IPS-18a (cell line): ENCODE results near the gene JAK2.
"Not testable (repeated sequence)": the region's sequence is repeated elsewhere in the genome, so short reads cannot be mapped to it uniquely, and the experiment has no call there.

Experiments used
- H3K27ac ChIP-seq: one replicate; pipeline ENCODE4 v1.5.1; 2013; ENCODE audit warnings: low read length
- H3K27me3 ChIP-seq: one replicate; pipeline ENCODE4 v1.6.1; 2013; ENCODE audit warnings: mild to moderate bottlenecking, low read length; ENCODE audit not compliant: control insufficient read depth, insufficient read depth
- H3K36me3 ChIP-seq: one replicate; pipeline ENCODE4 v1.6.1; 2013; ENCODE audit warnings: low read depth, low read length; ENCODE audit not compliant: control insufficient read depth
- H3K4me1 ChIP-seq: one replicate; pipeline ENCODE4 v1.6.1; 2013; ENCODE audit warnings: low read depth, low read length; ENCODE audit not compliant: control insufficient read depth
- H3K4me3 ChIP-seq: one replicate; pipeline ENCODE4 v1.5.1; 2013; ENCODE audit warnings: low read length
- H3K9ac ChIP-seq: one replicate; pipeline ENCODE4 v1.6.1; 2013; ENCODE audit warnings: mild to moderate bottlenecking, low read length, moderate library complexity
- H3K9me3 ChIP-seq: one replicate; pipeline ENCODE4 v1.6.1; 2013; ENCODE audit warnings: low read depth, low read length; ENCODE audit not compliant: control insufficient read depth

Gene JAK2

DNA sequence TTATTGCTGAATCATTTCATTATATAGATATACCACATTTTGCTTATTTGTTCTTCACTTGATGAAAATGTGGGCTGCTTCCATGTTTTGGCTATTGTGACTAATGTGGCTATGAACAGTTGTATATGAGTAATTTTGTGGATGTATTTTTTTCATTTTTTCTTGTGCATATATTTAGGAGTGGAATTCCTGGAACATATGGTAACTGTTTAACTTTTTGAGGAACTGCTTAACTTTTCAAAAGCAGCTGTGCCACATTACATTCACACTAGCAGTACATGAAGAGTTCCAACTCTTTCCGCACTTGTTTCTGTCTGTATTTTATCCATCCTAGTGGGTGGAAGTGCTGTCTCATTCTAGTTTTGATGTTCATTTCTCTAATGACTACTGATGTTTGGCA lies 67.8 kb downstream of the JAK2 start:
- Histone ChIP-seq H3K36me3 (no peaks in the 10 kb centered on the region), H3K4me3 (no peak overlapping the region), H3K27me3 (no peaks in the 10 kb centered on the region), H3K27ac (no peak overlapping the region), H3K9me3 (no peaks in the 10 kb centered on the region), H3K4me1 (no peaks in the 10 kb centered on the region), H3K9ac (no peak overlapping the region)

DNA sequence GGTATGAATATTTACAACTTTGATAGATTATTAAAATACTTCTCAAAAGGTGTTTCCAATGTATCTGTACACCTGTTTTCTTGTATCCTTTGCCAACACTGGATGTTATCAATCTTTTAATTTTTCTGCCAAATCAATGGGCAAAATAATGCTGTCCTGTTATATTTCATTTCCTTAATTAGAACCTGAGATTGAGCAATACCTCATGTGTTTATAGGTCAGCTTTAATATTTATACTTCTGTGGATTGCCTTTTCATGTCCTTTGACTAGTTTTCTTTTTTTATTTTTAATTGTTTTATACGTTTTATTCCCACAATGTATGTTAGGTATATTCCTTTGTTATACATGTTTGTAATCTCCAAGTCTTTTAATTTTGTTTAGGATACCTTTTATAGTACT lies 77.6 kb downstream of the JAK2 start:
- Histone ChIP-seq H3K9ac (no peak overlapping the region), H3K27me3 (no peaks in the 10 kb centered on the region), H3K27ac (no peak overlapping the region), H3K4me3 (no peak overlapping the region), H3K9me3 (no peaks in the 10 kb centered on the region), H3K4me1 (no peaks in the 10 kb centered on the region), H3K36me3 (no peaks in the 10 kb centered on the region)

DNA sequence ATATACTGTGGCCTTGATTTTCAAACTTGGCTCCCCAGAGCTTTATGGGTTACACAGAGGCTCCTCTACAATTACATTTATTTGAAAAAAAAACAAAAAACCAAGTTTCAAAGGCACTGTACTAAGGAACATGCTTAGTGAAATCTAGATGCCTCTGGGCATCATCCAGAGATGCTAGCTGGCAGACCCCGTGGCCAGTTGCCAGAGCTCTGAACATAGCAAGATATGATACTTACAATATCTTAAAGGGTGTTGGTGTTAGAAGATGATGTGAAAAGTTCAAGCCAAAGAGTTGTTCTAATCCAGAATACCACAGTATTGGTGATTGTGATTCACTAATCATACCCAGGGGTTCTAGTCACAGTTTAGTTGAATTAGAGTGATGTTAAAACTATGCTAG lies 87.8 kb downstream of the JAK2 start:
- no peak overlapping the region for H3K4me3 ChIP-seq
- no peaks in the 10 kb centered on the region for H3K27me3 ChIP-seq
- H3K27ac ChIP-seq: no peak overlapping the region
- no peaks in the 10 kb centered on the region for H3K4me1 ChIP-seq
- H3K9me3 ChIP-seq: no peaks in the 10 kb centered on the region
- no peak overlapping the region for H3K9ac ChIP-seq
- H3K36me3 ChIP-seq: no peaks in the 10 kb centered on the region

DNA sequence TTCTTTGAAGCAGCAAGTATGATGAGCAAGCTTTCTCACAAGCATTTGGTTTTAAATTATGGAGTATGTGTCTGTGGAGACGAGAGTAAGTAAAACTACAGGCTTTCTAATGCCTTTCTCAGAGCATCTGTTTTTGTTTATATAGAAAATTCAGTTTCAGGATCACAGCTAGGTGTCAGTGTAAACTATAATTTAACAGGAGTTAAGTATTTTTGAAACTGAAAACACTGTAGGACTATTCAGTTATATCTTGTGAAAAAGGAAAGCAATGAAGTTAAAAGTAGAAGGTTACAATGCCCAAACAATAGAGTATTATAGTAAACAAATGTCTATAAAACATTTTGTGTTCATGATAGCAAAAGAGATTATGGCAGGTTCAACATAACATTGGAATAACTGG lies 88.6 kb downstream of the JAK2 start:
- no peak overlapping the region for H3K27ac ChIP-seq
- no peaks in the 10 kb centered on the region for H3K4me1 ChIP-seq
- H3K27me3 ChIP-seq: no peaks in the 10 kb centered on the region
- H3K36me3 ChIP-seq: no peaks in the 10 kb centered on the region
- no peak overlapping the region for H3K4me3 ChIP-seq
- no peak overlapping the region for H3K9ac ChIP-seq
- no peaks in the 10 kb centered on the region for H3K9me3 ChIP-seq

DNA sequence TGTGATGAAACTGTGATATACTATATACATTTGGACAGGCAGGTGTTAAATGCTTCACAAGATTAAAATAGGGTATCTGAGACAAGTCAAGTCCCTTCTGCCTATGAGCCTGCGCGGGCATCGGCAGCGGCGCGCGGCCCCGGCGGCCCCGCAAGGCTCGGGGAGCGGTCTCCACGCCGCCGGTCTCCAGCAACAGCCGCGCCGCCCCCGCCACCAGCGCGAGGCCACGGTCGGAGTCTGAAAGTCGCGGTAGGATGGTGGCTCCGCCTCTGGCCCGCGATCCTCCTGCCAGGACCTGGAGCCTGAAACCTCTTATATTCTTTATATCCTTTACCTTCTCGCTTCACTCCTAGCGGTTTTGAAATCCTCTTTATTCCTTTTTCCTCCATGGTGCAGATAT lies 100.9 kb downstream of the JAK2 start:
- no peaks in the 10 kb centered on the region for H3K36me3 ChIP-seq
- no peaks in the 10 kb centered on the region for H3K4me1 ChIP-seq
- H3K9me3 ChIP-seq: no peaks in the 10 kb centered on the region
- no peak overlapping the region for H3K4me3 ChIP-seq
- H3K27ac ChIP-seq: no peak overlapping the region
- no peak overlapping the region for H3K9ac ChIP-seq
- H3K27me3 ChIP-seq: no peaks in the 10 kb centered on the region

DNA sequence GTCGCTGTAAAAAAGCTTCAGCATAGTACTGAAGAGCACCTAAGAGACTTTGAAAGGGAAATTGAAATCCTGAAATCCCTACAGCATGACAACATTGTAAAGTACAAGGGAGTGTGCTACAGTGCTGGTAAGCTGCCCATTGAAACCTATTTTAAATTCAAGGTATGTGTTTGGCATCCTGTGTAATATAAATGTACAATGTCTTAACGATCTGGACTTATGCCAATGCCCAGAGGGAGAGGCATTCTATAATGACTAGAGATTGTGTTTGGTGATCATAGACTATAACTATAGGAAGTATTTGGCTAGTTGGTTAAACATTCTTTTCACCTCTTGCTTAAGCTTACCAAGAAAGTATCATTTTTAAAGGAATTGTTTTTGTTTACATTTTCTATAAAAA lies 104.7 kb downstream of the JAK2 start:
- H3K9me3 ChIP-seq: no peaks in the 10 kb centered on the region
- H3K27me3 ChIP-seq: no peaks in the 10 kb centered on the region
- no peak overlapping the region for H3K4me3 ChIP-seq
- no peak overlapping the region for H3K27ac ChIP-seq
- no peak overlapping the region for H3K9ac ChIP-seq
- H3K4me1 ChIP-seq: no peaks in the 10 kb centered on the region
- H3K36me3 ChIP-seq: no peaks in the 10 kb centered on the region

DNA sequence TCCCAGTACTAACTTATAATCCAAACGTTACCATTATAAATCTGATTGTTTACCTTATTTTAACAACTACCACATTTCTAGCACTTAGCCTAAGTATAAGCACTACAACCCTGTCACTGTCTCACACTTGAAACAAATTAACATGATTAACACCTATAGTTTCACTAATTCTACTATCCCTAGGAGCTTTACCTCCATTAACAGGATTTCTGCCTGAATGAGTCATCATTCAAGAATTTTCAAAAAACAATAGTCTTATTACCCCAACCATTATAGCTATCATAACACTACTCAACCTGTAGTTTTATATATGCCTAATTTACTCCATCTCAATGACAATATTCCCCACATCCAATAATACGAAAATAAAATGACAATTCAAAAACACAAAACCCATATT lies 110.7 kb downstream of the JAK2 start:
- H3K27me3 ChIP-seq: no peaks in the 10 kb centered on the region
- no peak overlapping the region for H3K9ac ChIP-seq
- no peaks in the 10 kb centered on the region for H3K4me1 ChIP-seq
- no peak overlapping the region for H3K4me3 ChIP-seq
- no peaks in the 10 kb centered on the region for H3K36me3 ChIP-seq
- H3K9me3 ChIP-seq: no peaks in the 10 kb centered on the region
- no peak overlapping the region for H3K27ac ChIP-seq

DNA sequence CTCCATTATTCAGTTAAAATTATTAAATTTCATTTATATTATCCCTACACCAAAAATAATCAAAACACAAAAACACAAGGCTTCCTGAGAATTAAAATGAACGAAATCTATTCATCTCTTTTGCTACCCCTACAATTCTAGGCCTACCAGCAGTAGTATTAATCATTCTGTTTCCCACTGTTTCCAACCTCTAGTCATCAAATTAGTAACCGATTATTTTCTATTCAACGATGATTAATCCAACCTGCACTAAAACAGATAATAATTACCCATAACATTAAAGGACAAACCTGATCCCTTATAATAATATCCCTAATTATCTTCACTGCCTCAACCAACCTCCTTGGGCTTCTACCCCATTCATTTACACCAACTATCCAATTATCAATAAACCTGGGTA lies 114.4 kb downstream of the JAK2 start:
- H3K4me1 ChIP-seq: no peaks in the 10 kb centered on the region
- no peak overlapping the region for H3K27ac ChIP-seq
- no peak overlapping the region for H3K4me3 ChIP-seq
- H3K9ac ChIP-seq: no peak overlapping the region
- H3K9me3 ChIP-seq: no peaks in the 10 kb centered on the region
- H3K36me3 ChIP-seq: no peaks in the 10 kb centered on the region
- H3K27me3 ChIP-seq: no peaks in the 10 kb centered on the region

DNA sequence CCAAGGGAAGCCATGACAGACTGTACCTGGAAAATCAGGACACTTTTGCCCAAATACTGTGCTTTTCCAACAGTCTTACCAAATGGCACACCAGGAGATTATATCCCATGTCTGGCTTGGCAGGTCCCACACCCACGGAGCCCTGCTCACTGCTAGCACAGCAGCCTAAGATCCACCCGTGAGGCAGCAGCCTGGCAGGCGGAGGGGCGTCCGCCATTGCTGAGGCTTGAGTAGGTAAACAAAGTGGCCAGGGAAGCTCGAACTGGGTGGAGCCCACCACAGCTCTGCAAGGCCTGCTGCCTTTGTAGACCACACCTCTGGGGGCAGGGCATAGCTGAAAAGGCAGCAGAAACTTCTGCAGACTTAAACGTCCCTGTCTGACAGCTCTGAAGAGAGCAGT lies 116.1 kb downstream of the JAK2 start:
- H3K27me3 ChIP-seq, H3K9ac ChIP-seq, H3K36me3 ChIP-seq, H3K9me3 ChIP-seq, H3K4me1 ChIP-seq, H3K4me3 ChIP-seq, H3K27ac ChIP-seq: not testable (repeated sequence)

DNA sequence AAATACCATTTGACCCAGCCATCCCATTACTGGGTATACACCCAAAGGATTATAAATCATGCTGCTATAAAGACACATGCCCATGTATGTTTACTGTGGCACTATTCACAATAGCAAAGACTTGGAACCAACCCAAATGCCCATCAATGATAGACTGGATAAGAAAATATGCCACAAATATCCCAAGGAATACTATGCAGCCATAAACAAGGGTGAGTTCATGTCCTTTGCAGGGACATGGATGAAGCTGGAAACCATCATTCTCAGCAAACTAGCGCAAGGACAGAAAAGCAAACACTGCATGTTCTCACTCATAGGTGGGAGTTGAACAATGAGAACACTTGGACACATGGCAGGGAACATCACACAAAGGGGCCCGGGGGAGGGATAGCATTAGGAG lies 121.4 kb downstream of the JAK2 start:
- not testable (repeated sequence) for H3K4me3 ChIP-seq, H3K27ac ChIP-seq, H3K9me3 ChIP-seq, H3K36me3 ChIP-seq, H3K9ac ChIP-seq, H3K27me3 ChIP-seq, H3K4me1 ChIP-seq

DNA sequence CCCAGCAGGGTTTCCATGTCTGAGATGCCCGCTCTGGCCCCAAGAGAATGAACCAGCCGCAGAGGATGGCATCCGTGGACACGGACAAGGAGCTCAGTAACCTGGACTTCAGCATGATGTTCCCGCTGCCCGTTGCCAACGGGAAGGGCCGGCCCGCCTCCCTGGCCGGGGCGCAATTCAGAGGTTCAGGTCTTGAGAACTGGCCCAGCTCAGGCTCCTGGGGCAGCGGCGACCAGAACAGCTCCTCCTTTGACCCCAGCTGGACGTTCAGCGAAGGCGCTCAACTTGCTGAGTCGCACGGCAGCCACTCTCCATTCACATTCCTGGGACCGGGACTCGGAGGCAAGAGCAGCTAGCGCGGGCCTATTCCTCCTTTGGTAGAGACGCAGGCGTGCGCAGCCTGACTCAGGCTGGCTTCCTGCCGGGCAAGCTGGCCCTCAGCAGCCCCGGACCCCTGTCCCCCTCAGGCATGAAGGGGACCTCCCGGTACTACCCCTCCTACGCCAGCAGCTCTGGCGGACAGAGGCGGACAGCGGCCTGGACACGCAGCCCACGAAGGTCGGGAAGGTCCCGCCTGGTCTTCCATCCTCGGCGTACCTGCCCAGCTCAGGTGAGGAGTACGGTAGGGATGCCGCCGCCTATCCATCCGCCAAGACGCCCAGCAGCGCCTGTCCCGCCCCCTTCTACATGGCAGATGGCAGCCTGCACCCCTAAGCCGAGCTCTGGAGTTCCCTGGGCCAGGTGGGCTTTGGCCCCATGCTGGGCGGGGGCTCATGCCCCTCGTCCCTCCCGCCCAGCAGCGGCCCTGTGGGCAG lies 126.0 kb downstream of the JAK2 start:
- no peaks in the 10 kb centered on the region for H3K4me1 ChIP-seq
- H3K4me3 ChIP-seq: no peak overlapping the region
- H3K9me3 ChIP-seq: no peaks in the 10 kb centered on the region
- H3K36me3 ChIP-seq: no peaks in the 10 kb centered on the region
- H3K9ac ChIP-seq: no peak overlapping the region
- no peak overlapping the region for H3K27ac ChIP-seq
- no peaks in the 10 kb centered on the region for H3K27me3 ChIP-seq

DNA sequence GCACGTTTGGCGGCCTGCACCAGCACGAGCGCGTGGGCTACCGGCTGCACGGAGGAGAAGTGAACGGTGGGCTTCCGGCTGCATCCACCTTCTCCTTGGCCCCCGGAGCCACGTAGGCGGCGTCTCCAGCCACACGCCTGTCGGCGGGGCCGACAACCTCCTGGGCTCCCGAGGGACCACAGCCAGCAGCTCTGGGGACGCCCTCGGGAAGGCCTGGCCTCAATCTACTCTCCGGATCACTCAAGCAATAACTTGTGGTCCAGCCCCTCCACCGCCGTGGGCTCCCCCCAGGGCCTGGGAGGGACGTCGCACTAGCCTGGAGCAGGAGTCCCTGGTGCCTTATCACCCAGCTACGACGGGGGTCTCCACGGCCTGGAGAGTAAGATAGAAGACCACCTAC lies 126.6 kb downstream of the JAK2 start:
- H3K4me1 ChIP-seq: no peaks in the 10 kb centered on the region
- no peak overlapping the region for H3K4me3 ChIP-seq
- no peaks in the 10 kb centered on the region for H3K9me3 ChIP-seq
- H3K36me3 ChIP-seq: no peaks in the 10 kb centered on the region
- no peak overlapping the region for H3K27ac ChIP-seq
- H3K27me3 ChIP-seq: no peaks in the 10 kb centered on the region
- H3K9ac ChIP-seq: no peak overlapping the region
